ENCODE results near the gene MOGAT1.

Gene MOGAT1

GRCh38 chr2:222652491-222653255 is 18.8 kb upstream of the MOGAT1 start:
- peak overlapping the region; percentile 82; the same call in 1 of the 2 replicates for H3K9ac ChIP-seq
- TF ChIP-seq CTCF (conservative IDR thresholded peaks at IDR 0.05; ENCODE audit: low read depth, low read length): no peak
- 0 out of 2 replicates have a peak, but pooled peaks cover 3% of the 10 kb centered on the region for H3K36me3 ChIP-seq (ENCODE audit: insufficient read depth)
- H3K4me1 ChIP-seq (ENCODE audit: low read depth, poor library complexity, severe bottlenecking): peaks cover 75% of the 10 kb centered on the region
- peaks cover 79% of the 10 kb centered on the region for H3K79me2 ChIP-seq (ENCODE audit: insufficient read depth, low read depth)
- peaks cover 4% of the 10 kb centered on the region for H4K20me1 ChIP-seq (ENCODE audit: insufficient read depth)
- H3K4me3 ChIP-seq (IDR thresholded peaks at IDR 0.05; ENCODE audit: insufficient read depth, low read depth, low read length): no peak overlapping the region
- H3K4me2 ChIP-seq: peak overlapping the region; percentile 91
- peak overlapping the region; percentile 93 for H3K27ac ChIP-seq
- H3K27me3 ChIP-seq (ENCODE audit: insufficient read depth, low read depth): no peaks in the 10 kb centered on the region
- 0 out of 2 replicates have a peak overlapping the region, but pooled peaks have one; percentile 7 for H2AFZ ChIP-seq (ENCODE audit: low read depth)

- peak overlapping the region; percentile 82; the same call in 1 of the 2 replicates for H3K9ac ChIP-seq
- peaks cover 4% of the 10 kb centered on the region for H4K20me1 ChIP-seq (ENCODE audit: insufficient read depth)
- no peak for TF ChIP-seq CTCF (conservative IDR thresholded peaks at IDR 0.05; ENCODE audit: low read depth, low read length)
- H3K27me3 ChIP-seq (ENCODE audit: insufficient read depth, low read depth): no peaks in the 10 kb centered on the region
- peaks cover 70% of the 10 kb centered on the region for H3K4me1 ChIP-seq (ENCODE audit: low read depth, poor library complexity, severe bottlenecking)
- H3K27ac ChIP-seq: peak overlapping the region; percentile 93
- peaks cover 77% of the 10 kb centered on the region for H3K79me2 ChIP-seq (ENCODE audit: insufficient read depth, low read depth)
- H3K36me3 ChIP-seq (ENCODE audit: insufficient read depth): 0 out of 2 replicates have a peak, but pooled peaks cover under 1% of the 10 kb centered on the region
- no peak overlapping the region for H3K4me3 ChIP-seq (IDR thresholded peaks at IDR 0.05; ENCODE audit: insufficient read depth, low read depth, low read length)
- peak overlapping the region; percentile 91 for H3K4me2 ChIP-seq
- 0 out of 2 replicates have a peak overlapping the region, but pooled peaks have one; percentile 7 for H2AFZ ChIP-seq (ENCODE audit: low read depth)
Measured at GRCh38 chr2:222653280-222653679, 18.2 kb upstream of the MOGAT1 start.

GRCh38 chr2:222655787-222656525 is 15.5 kb upstream of the MOGAT1 start, which contains the start of gene FARSB:
Gene FARSB, minus strand, starts transcription at chr2:222656092. Its CDS starts 19 bp downstream, at chr2:222656073.
- Histone ChIP-seq H4K20me1 (ENCODE audit: insufficient read depth) (no peaks in the 10 kb centered on the region), H3K27ac (peak within 1 kb of the TSS; percentile 93), H3K4me1 (ENCODE audit: low read depth, poor library complexity, severe bottlenecking) (peaks cover 43% of the 10 kb centered on the region), H3K9ac (peak within 1 kb of the TSS; percentile 82), H3K36me3 (ENCODE audit: insufficient read depth) (no peaks in the 10 kb centered on the region), H3K79me2 (ENCODE audit: insufficient read depth, low read depth) (peaks cover 50% of the 10 kb centered on the region), H3K27me3 (ENCODE audit: insufficient read depth, low read depth) (no peaks in the 10 kb centered on the region), H3K4me2 (peak within 1 kb of the TSS; percentile 91), H3K4me3 (IDR thresholded peaks at IDR 0.05; ENCODE audit: insufficient read depth, low read depth, low read length) (peak within 1 kb of the TSS; percentile 74), H2AFZ (ENCODE audit: low read depth) (peak within 1 kb of the TSS; percentile 64)
- TF ChIP-seq CTCF (conservative IDR thresholded peaks at IDR 0.05; ENCODE audit: low read depth, low read length): no peak

- Histone ChIP-seq H3K36me3 (ENCODE audit: insufficient read depth) (no peaks in the 10 kb centered on the region), H2AFZ (ENCODE audit: low read depth) (peak overlapping the region; percentile 64), H3K4me3 (IDR thresholded peaks at IDR 0.05; ENCODE audit: insufficient read depth, low read depth, low read length) (no peak overlapping the region), H3K9ac (peak overlapping the region; percentile 82), H3K4me2 (peak overlapping the region; percentile 91), H4K20me1 (ENCODE audit: insufficient read depth) (no peaks in the 10 kb centered on the region), H3K79me2 (ENCODE audit: insufficient read depth, low read depth) (peaks cover 42% of the 10 kb centered on the region), H3K27ac (peak overlapping the region; percentile 93), H3K4me1 (ENCODE audit: low read depth, poor library complexity, severe bottlenecking) (peaks cover 35% of the 10 kb centered on the region), H3K27me3 (ENCODE audit: insufficient read depth, low read depth) (no peaks in the 10 kb centered on the region)
- no peak for TF ChIP-seq CTCF (conservative IDR thresholded peaks at IDR 0.05; ENCODE audit: low read depth, low read length)
Measured at GRCh38 chr2:222656526-222657446, 14.7 kb upstream of the MOGAT1 start.
